ENCODE results near the gene MYL6B.

- TF ChIP-seq POLR2A (IDR thresholded peaks at IDR 0.05) = no peak
- TF ChIP-seq CTCF (IDR thresholded peaks at IDR 0.05) = no peak
Measured at GRCh38 chr12:56154818-56155217, 2.4 kb downstream of the MYL6B start.

All from breast epithelium (tissue), 3 donors.